NCI-H510A (cell line): ENCODE results near the gene MCC.
"Not testable (repeated sequence)": the region's sequence is repeated elsewhere in the genome, so short reads cannot be mapped to it uniquely, and the experiment has no call there.

Experiments
- DNase-seq: peaks from one replicate; lab custom pipeline; 2025; lab: John Stamatoyannopoulos, UW

MCC gene

DNA sequence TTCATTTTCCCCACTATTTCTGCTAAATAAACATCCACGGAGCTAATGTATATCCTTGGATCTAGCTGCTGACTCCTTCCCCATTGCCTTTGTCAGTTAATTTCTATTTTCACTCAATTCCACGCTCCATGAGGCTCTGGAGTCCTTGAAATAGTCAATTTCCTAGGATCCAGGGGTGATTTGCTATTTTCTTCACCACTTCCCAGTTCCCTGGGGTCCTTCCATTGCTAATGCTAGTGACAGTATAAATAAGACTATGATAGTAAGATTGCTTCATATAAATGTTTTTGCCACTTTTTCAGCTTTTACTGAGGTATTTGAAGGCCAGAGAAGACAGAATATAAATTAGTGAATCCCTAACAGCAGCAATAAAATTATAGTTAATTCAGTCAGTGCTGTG, 66.6 kb downstream of the MCC start:
- no peak for DNase-seq

DNA sequence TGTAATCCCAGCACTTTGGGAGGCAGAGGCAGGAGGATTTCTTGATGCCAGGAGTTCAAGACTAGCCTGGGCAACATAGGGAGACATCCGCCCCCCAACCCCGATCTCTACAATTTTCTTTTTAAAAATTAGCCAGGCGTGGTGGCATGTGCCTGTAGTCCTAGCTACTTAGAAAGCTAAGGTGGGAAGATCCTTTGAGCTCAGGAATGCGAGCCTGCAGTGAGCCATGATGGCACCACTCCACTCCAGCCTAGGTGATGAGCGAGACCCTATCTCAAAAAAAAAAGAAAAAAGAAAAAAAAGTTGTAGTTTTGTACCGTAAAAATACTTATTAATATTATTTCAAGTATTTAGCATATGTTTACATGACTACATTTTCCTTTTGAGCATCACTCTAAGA, 82.7 kb downstream of the MCC start:
- no peak for DNase-seq

GRCh38 chr5:113404269-113404668, 84.0 kb downstream of the MCC start:
- DNase-seq, result no peak

DNA sequence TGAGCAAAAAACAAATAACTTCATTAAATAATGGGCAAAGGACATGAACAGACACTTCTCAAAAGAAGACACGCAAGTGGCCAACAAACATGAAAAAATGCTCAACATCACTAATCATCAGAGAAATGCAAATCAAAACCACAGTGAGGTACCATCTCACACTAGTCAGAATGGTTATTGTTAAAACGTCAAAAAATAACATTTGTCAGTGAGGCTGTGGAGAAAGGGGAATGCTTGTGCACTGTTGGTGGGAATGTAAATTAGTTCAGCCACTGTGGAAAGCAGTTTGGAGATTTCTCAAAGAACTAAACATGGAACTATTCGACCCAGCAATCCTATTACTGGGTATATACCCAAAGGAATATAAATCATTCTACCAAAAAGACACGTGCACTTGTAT, 90.3 kb downstream of the MCC start:
- not testable (repeated sequence) for DNase-seq

DNA sequence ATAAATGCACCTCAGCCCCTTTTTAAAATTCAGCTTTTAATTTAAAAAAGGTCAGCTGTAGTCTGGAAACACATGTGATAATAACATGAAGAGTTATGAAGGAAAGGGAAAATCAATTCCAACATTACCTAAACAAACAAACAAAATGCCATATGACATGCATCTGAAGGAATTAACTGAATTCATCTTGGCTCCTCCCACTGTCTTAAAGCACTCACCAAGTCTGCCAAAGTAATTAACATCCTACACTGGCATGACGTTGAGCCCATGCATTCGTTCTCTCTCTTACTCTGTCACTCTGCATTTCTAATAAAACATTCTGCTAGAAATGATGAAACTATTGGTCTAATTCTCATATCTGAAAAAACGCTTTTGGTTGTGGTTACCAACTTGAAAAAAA, 91.2 kb downstream of the MCC start:
- DNase-seq, result no peak

- DNase-seq, result no peak
Observed at GRCh38 chr5:113394658-113395057, 93.6 kb downstream of the MCC start.

GRCh38 chr5:113390224-113390623, 98.0 kb downstream of the MCC start:
- no peak for DNase-seq

DNA sequence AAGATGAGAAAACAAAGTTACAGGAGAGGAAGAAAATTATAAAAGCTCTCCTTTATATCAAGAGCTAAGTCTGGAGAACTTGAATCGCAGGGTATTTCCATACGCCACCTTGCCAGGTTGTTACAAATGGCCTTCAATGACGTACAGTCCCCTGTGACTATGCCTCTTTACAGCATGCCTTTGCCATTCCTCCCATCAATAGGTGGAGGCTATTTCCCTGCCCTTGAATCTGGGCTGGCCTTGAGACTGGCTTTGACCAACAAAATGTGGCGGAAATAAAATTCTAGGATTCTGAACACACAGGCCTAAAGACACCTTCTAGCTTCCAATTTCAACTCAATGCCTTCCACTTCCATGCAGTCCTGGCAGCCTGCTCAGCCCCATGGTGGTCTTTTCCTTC, 99.1 kb downstream of the MCC start:
- DNase-seq, result no peak

DNA sequence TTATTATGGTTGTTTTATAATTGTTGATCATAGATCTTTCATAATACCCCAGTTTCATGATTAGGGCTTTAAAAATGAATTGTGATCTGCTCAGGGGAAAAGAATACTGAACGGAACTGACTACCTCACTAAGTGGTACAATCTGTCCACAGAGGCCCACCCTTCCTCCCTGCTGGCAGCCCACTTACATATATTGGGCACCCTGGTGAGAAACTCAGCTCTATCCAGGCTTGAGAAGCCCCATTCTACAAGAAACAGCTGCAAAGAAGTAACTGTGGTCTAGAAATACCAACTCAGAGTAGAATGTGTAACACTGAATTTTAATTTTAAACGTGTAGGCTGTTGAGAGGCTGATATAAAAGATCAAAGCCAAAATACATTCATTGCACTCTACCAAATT, 100.4 kb downstream of the MCC start:
- no peak for DNase-seq

- DNase-seq, result no peak
Observed at GRCh38 chr5:113384782-113385285, 103.4 kb downstream of the MCC start.

DNA sequence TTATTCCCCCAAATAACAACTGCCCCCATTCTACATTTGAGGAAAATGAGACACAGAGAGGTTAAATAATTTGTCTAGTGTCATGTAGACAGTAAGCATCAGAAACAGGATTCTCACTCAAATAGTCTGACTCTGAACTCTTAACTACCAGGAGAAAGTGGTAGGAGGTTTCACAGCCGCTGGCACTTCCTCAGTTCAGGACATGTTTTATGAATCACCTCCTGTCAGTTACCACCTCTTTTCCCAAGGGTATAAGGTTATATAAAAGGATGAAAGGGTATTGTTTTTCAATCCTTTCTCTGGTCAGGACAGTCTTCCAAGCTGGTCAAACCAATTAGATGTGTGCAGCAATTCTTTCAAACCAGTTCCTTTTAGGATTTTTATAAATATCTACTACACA, 105.5 kb downstream of the MCC start:
- no peak for DNase-seq

GRCh38 chr5:113381791-113382190, 106.5 kb downstream of the MCC start:
- DNase-seq, result no peak

GRCh38 chr5:113380807-113381326, 107.4 kb downstream of the MCC start:
- DNase-seq, result no peak

GRCh38 chr5:113379936-113380806, 108.1 kb downstream of the MCC start:
- DNase-seq, result no peak

- DNase-seq, result no peak
Observed at GRCh38 chr5:113378959-113379541, 109.2 kb downstream of the MCC start.

DNA sequence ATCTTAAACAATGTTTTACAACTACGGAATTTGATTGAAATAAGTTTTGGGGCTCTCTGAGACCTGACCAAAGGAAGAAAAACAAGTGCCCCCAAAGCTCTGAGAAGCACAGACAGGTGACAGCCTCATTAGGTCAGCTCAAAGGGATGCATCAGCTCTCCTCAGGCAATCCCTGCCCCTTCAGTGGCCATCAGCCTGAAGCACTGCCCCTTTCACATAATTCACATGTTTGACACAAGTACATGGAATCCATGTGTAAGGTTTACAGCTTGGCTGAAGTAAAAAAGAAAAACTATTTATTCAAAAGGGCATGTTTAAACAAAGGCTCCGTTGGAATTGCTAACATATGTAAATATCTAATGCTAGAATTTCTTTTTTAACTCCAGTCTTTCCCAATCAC, 109.7 kb downstream of the MCC start:
- DNase-seq, result no peak

DNA sequence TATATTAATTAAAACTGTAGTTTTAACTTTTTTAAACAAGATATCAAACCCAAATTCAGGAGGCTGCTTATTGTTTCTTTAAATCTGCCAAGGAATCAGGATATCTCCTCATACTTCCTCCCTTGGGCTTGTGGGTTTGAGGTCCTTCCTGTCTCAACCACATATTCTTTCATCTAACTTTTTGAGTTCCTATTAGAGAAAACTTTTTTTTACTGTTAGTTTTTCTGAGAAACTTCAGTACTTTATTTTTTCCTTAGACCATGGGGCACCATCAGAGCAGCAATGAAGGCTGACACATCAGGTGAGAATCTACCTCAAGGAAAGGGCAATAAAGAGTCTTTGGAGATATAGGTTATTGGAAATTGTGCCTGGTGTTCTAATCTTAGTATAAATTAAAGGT, 110.2 kb downstream of the MCC start:
- no peak for DNase-seq

GRCh38 chr5:113376640-113377039, 111.6 kb downstream of the MCC start:
- DNase-seq, result no peak

GRCh38 chr5:113375480-113376060, 112.7 kb downstream of the MCC start:
- DNase-seq, result no peak

DNA sequence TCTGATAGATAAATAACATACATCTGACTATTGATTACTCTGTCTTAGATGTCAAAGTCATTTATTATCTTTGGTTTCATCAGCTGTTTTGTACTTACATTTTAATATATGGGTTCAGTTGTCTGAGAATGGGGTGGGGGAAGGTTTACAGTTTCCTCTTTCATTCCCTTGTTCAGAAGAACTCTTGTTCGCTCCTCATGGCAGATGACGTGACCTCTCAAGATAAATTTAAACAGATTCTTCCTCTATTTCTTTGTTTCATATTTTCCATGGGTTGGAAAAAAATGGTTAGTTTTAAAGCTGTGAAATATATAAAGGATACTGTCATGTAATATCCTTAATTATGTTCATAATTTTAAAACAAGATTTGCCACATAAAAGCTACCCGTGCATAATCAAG, 114.8 kb downstream of the MCC start:
- no peak for DNase-seq

GRCh38 chr5:113371721-113372196, 116.5 kb downstream of the MCC start:
- no peak for DNase-seq

DNA sequence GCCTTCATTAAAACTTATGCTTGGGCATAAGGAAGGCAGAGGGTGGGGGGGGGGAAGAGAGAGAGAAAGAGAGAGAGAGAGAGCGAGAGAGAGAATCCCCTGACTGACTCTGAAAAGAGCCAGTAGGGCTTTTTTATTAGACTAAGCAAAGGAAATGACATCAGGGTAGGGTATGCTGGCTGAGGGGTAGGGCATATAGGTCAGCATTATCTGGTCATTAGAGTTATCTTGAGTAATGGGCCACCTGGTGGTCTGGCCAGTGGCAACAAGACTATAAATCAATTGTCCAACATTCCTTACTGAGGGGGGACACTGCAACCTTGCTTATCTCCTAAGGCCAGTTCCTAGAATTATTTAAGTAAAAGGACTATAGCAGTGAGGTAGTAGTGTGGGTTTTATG, 120.7 kb downstream of the MCC start:
- no peak for DNase-seq

DNA sequence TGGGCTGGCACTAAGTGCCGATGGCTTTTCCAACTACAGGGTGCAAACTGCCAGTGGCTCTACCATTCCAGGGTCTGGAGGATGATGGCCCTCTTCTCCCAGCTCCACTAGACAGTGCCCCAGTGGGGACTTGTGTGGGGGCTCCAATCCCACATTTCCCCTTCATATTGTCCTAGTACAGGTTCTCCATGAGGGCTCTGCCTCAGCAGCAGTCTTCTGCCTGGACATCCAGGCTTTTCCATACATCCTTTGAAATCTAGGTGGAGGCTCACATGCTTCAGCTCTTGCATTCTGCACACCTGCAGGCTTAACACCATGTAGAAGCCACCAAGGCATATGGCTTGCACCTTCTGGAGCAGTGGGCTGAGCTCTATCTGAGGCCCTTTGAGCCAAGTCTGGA, 123.8 kb downstream of the MCC start:
- no peak for DNase-seq
